Measurements from ENCODE around the gene UCP2.

UCP2 gene

GRCh38 chr11:73982595-73982989 is at the start of gene UCP2:
Gene UCP2, minus strand, starts transcription at chr11:73982843. Its CDS starts 4,465 bp downstream, at chr11:73978378.
- DNase-seq (ENCODE audit: low spot score), result peak; percentile 91

- no peak for DNase-seq (ENCODE audit: low spot score)
These were observed 48.4 kb upstream of the UCP2 start for GRCh38 chr11:74030723-74031676.

- no peak for DNase-seq (ENCODE audit: low spot score)
These were observed 43.0 kb upstream of the UCP2 start for GRCh38 chr11:74025467-74026166.

- DNase-seq (ENCODE audit: low spot score), result no peak
These were observed 41.8 kb upstream of the UCP2 start for GRCh38 chr11:74024261-74025029.

- DNase-seq (ENCODE audit: low spot score), result no peak
These were observed 40.6 kb upstream of the UCP2 start for GRCh38 chr11:74023276-74023675.

GRCh38 chr11:74022546-74022945 is 39.9 kb upstream of the UCP2 start:
- no peak for DNase-seq (ENCODE audit: low spot score)

- no peak for DNase-seq (ENCODE audit: low spot score)
These were observed 39.4 kb upstream of the UCP2 start for GRCh38 chr11:74021998-74022397.

- no peak for DNase-seq (ENCODE audit: low spot score)
These were observed 37.9 kb upstream of the UCP2 start for GRCh38 chr11:74020539-74020938.

- DNase-seq (ENCODE audit: low spot score), result no peak
These were observed 37.2 kb upstream of the UCP2 start for GRCh38 chr11:74019860-74020259.

- DNase-seq (ENCODE audit: low spot score), result no peak
These were observed 36.6 kb upstream of the UCP2 start for GRCh38 chr11:74019104-74019738.

GRCh38 chr11:74018331-74019005 is 35.8 kb upstream of the UCP2 start:
- no peak for DNase-seq (ENCODE audit: low spot score)

- DNase-seq (ENCODE audit: low spot score), result no peak
These were observed 35.0 kb upstream of the UCP2 start for GRCh38 chr11:74017631-74018030.

GRCh38 chr11:74015919-74016684 is 33.5 kb upstream of the UCP2 start:
- DNase-seq (ENCODE audit: low spot score), result no peak

- DNase-seq (ENCODE audit: low spot score), result no peak
These were observed 32.2 kb upstream of the UCP2 start for GRCh38 chr11:74014880-74015279.

- no peak for DNase-seq (ENCODE audit: low spot score)
These were observed 30.5 kb upstream of the UCP2 start for GRCh38 chr11:74013141-74013540.

- no peak for DNase-seq (ENCODE audit: low spot score)
These were observed 29.6 kb upstream of the UCP2 start for GRCh38 chr11:74012074-74012809.

- no peak for DNase-seq (ENCODE audit: low spot score)
These were observed 28.9 kb upstream of the UCP2 start for GRCh38 chr11:74011360-74012073.

- DNase-seq (ENCODE audit: low spot score), result no peak
These were observed 28.0 kb upstream of the UCP2 start for GRCh38 chr11:74010306-74011300.
